GM15510 (cell line): ENCODE results near the gene ZNF239.

Experiments used
- POLR2A ChIP-seq: IDR thresholded peaks from 3 replicates; pipeline ENCODE4 v1.6.1; 2011; ENCODE audit warnings: borderline replicate concordance; ENCODE audit not compliant: insufficient read length; ENCODE audit errors: extremely low read depth

The ZNF239 gene

DNA sequence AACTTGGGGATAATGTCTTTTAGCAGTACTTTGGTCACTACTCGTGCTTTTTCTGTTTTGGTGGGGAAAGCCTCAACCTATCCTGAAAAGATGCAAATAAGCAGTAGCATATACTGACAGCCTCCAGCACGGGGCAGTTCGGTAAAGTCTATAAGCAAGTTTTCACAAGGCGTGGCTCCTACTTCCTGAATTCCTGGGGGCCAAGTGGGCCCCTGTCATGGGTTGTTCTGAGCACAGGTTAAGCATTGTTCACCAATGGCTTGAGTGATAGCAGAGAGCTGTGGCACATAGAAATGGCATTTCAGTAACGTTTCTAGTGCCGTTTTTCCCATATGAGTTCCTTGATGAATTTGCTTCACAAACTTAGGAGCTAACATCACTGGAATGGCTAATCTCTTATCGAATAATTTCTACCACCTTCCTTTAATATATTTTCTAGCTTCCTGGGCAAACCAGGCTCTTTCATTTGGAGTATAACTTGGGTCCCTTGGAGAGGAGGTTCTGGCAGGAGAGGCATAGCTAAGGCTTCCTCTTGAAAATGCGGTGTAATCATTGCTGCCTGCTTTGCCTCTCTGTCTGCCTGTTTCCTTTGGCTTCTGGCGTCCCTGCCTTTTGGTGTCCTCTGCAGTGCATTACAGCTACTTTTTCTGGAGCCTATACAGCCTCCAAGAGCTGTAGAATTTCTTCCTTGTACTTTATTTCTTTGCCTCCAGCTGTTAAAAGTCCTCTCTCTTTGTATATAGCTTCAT lies 11.7 kb upstream of the ZNF239 start:
- TF ChIP-seq POLR2A: no peak

- no peak for TF ChIP-seq POLR2A
Measured at GRCh38 chr10:43585046-43585445, 10.6 kb upstream of the ZNF239 start.

DNA sequence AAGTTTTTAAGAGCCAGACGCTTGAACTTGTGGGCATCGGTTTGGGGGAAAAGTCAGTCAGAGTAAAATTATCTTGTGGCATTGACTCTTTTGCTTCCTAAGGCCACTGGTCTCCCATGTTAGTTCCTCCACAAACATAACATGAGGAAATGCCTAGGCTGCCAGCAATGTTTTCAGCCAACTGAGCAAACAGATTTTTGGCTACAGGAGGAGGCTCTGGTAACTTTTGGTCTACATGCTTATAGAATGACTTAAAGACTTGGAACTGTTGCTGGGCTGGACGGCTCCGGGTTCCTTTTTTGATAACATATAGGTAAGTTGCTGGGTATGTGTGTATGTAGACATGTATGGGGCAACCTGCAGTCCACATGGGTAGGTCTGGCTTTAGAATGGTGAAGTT lies 9.6 kb upstream of the ZNF239 start:
- no peak for TF ChIP-seq POLR2A

DNA sequence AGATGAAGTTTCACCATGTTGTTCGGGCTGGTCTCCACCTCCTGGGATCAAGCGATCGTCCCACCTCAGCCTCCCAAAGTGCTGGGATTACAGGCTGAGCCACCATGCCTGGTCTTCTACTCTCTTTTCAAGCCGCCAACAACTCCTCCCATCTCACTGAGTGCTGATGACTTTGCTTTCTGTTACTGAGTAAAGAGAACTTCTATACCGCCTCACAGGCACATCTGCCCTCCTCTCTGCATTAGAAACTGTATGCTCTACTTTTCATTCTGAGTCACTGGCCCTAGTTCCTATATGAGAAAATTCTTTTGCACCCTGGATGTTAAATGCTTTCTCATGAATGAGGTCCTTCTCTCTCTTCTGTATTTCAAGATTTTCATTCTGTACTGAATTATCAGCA lies 2.2 kb upstream of the ZNF239 start:
- TF ChIP-seq POLR2A: no peak

- no peak for TF ChIP-seq POLR2A
Measured at GRCh38 chr10:43576062-43576461, 1.6 kb upstream of the ZNF239 start.

DNA sequence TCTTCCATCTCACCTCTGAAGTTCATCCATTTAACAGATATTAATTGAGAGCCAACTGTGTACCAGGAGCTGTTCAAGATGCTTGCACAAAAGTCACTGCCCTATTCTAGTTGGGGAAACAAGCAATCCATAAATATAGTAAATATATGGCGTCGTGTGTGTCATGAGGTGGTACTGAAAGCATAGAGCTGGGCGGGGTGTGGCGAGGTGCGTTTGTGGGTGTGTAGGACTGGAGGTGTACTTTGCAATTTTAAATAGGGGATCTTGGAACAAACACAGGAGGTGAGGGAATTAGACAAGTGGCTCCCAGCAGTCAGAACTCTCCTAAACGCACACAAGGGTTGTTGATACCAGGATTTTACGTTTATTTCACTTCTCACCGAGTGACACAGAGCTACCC lies 490 bp upstream of the ZNF239 start:
- no peak for TF ChIP-seq POLR2A

DNA sequence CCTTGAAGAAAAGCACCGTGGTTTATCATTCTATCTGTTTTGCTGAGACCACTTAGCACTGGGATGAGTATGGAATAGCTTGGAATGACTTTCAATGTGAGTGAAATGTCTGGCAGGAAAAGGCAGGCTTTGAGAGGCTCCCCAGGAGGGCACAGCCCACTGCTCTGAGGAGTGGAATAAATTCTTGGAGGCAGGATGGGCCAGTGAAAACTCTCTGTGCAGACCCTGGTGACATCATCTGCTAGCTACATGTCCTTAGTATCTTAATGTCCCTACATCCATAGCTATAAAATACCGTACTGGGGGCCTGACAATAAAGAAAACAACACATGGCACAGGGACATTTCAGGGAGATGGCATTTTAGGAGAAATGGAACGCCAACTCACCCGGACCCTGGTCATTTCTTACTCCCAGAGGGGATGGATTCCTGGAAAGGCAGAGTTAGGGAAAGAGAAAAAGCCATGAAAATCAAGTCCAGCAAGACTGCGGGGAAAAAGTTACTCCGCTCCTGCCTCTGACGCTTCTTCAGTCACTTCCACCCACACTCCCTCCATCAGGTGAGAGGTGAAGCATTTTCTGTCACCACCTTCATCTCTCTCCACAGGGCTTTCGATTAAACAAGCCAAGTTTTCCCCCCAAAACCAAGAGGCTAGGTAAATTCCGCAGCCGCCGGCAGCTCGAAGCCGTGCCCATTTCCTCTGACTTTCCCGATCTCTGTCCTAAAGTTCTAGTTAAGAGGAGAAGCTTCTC lies 991 bp downstream of the ZNF239 start:
- TF ChIP-seq POLR2A: no peak

GRCh38 chr10:43570971-43571370 lies 3.4 kb downstream of the ZNF239 start:
- TF ChIP-seq POLR2A: no peak

DNA sequence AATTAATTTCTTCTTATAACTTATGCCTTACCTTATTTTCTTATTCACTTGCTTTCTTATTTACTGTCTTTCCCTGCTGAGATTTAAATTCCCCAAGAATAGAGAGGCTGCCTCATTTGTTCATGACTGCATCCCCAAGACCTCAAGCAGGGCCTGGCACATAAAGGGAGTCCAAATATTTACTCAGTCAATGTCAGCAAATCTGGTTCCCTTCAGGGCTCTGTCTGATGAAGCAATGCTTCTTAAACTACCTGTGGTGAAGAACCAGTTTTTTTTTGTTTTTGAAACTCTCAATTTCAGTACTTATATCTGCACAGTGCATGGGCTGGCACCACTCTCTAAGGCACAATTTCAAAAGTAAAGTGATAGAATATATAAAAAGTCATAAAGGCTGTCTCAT lies 4.7 kb downstream of the ZNF239 start:
- no peak for TF ChIP-seq POLR2A

- no peak for TF ChIP-seq POLR2A
Measured at GRCh38 chr10:43557214-43557613, 17.2 kb downstream of the ZNF239 start.

DNA sequence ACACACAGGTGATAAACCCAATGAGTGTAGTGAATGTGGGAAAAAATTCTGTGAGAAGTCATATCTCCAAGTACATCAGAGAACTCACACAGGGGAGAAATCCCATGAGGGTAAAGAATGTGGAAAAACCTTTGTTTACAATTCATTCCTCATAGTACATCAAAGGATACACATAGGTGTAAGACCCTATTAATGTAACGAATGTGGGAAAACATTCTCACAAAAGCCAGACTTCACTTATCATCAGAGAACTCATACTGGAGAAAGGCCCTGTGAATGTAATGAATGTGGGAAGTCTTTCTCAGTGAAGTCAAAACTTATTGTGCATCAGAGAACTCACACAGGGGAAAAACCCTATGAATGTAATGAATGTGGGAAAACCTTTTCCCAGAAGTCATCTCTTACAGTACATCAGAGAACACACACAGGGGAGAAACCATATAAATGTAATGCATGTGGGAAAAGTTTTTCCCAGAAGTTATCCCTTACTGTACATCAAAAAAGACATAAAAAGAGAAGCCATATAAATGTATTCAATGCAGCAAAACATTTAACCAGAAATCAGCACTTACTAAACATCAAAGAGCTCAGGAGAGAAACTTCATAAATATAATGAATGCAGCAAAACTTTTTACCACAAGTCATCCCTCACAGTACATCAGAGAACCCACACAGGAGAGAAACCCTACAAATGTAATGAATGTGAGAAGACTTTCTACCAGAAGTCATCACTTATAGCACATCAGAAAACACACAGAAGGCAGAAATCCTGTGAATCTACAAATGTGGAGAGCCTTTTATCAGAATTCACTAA lies 49.8 kb downstream of the ZNF239 start:
- no peak for TF ChIP-seq POLR2A
